Smooth muscle cell (in vitro differentiated cells): Measurements from ENCODE around the gene MYO5B. TPM values are rescaled to one million over a fixed set of nuclear protein-coding genes. Genes with fewer than 3 reads are reported as not detected.

ENCODE experiments used
- DNase-seq: peaks from one replicate; lab custom pipeline; 2025; ENCODE audit not compliant: unreplicated experiment; lab: John Stamatoyannopoulos, UW
- H2AFZ ChIP-seq: fragments of 200-600 bp; sonication (generic); 2 replicates; pipeline ENCODE4 v1.6.0; 2016; ENCODE audit warnings: antibody characterized with exemption, low read depth, mild to moderate bottlenecking
- H3F3A ChIP-seq: fragments of 200-600 bp; sonication (generic); 2 replicates; pipeline ENCODE4 v1.6.0; 2017; ENCODE audit warnings: antibody characterized with exemption, low read depth
- H3K27ac ChIP-seq: fragments of 200-600 bp; sonication (generic); 2 replicates; pipeline ENCODE4 v1.5.1; 2016; ENCODE audit warnings: low read depth, mild to moderate bottlenecking
- H3K27me3 ChIP-seq: fragments of 200-600 bp; sonication (generic); 2 replicates; pipeline ENCODE4 v1.6.1; 2016; ENCODE audit warnings: low read depth, mild to moderate bottlenecking
- H3K36me3 ChIP-seq: fragments of 200-600 bp; sonication (generic); 2 replicates; pipeline ENCODE4 v1.5.1; 2016; ENCODE audit warnings: low read depth
- H3K4me1 ChIP-seq: fragments of 200-600 bp; sonication (generic); 2 replicates; pipeline ENCODE4 v1.5.1; 2016; ENCODE audit warnings: low read depth
- H3K4me2 ChIP-seq: fragments of 200-600 bp; sonication (generic); 2 replicates; pipeline ENCODE4 v1.6.0; 2016; ENCODE audit warnings: mild to moderate bottlenecking
- H3K4me3 ChIP-seq: fragments of 200-600 bp; sonication (generic); 2 replicates; pipeline ENCODE4 v1.5.1; 2016; ENCODE audit warnings: mild to moderate bottlenecking
- H3K79me2 ChIP-seq: fragments of 200-600 bp; sonication (generic); 2 replicates; pipeline ENCODE4 v1.6.0; 2016; ENCODE audit warnings: low read depth, mild to moderate bottlenecking
- H3K9ac ChIP-seq: fragments of 200-600 bp; sonication (generic); 2 replicates; pipeline ENCODE4 v1.6.0; 2016; ENCODE audit warnings: low read depth
- H3K9me3 ChIP-seq: fragments of 200-600 bp; sonication (generic); replicated peaks from 2 replicates; pipeline ENCODE4 v1.5.1; 2016; ENCODE audit warnings: low read depth
- H4K20me1 ChIP-seq: fragments of 200-600 bp; sonication (generic); 2 replicates; pipeline ENCODE4 v1.6.0; 2016; ENCODE audit warnings: low read depth
- WGBS: methylation state at CpG from one replicate; pipeline ENCODE4 v1.1.7; 2016; ENCODE audit warnings: low lambda C conversion rate; 5-methylcytosine and 5-hydroxymethylcytosine counted together
- polyA plus RNA-seq: library from polyadenylated mRNA; unstranded; fragments of >200 nt; fragmentation: Nextera tagmentation; extraction: Ambion mirVana; gene quantifications from 2 replicates; pipeline ENCODE4 v1.2.1, GENCODE V29; 2016
- total RNA-seq: library from RNA; depleted of rRNA; stranded (reverse); fragments of >200 nt; gene quantifications from 2 replicates; pipeline ENCODE4 v1.2.3, GENCODE V29; 2014
- TF ChIP-seq, protein P1 (sequence below): fragments of 200-600 bp; sonication (generic); IDR thresholded peaks from 2 replicates; pipeline ENCODE4 v1.5.1; 2017; ENCODE audit warnings: borderline replicate concordance, mild to moderate bottlenecking, antibody characterized with exemption; ENCODE audit not compliant: insufficient read depth, poor library complexity, severe bottlenecking

The MYO5B gene
- total and polyA plus RNA-seq, 2 experiments from 2014 or later: 1.7 to 25.3 TPM

DNA sequence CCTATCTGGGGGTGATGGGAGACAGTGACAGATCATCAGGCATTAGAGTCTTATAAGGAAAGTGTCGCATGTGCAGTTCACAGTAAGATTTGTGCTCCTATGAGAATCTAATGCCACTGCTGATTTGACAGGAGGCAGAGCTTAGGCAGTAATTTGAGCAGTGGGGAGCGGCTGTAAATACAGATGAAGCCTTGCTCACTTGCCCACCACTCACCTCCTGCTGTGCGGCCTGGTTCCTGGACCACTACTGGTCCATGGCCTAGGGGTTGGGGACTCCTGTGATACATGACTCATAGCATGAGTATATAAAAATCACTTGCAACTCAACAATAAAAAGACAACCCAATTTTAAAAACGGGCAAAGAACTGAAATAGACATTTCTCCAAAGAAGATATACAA is 310.5 kb downstream of the MYO5B start:
- DNase-seq: no peak
- no peaks in the 10 kb centered on the region for H3F3A ChIP-seq
- H3K4me3 ChIP-seq: no peak overlapping the region
- H3K9me3 ChIP-seq: no peaks in the 10 kb centered on the region
- no peak overlapping the region for H3K9ac ChIP-seq
- H4K20me1 ChIP-seq: no peaks in the 10 kb centered on the region
- no peaks in the 10 kb centered on the region for H3K36me3 ChIP-seq
- TF ChIP-seq, protein P1, sequence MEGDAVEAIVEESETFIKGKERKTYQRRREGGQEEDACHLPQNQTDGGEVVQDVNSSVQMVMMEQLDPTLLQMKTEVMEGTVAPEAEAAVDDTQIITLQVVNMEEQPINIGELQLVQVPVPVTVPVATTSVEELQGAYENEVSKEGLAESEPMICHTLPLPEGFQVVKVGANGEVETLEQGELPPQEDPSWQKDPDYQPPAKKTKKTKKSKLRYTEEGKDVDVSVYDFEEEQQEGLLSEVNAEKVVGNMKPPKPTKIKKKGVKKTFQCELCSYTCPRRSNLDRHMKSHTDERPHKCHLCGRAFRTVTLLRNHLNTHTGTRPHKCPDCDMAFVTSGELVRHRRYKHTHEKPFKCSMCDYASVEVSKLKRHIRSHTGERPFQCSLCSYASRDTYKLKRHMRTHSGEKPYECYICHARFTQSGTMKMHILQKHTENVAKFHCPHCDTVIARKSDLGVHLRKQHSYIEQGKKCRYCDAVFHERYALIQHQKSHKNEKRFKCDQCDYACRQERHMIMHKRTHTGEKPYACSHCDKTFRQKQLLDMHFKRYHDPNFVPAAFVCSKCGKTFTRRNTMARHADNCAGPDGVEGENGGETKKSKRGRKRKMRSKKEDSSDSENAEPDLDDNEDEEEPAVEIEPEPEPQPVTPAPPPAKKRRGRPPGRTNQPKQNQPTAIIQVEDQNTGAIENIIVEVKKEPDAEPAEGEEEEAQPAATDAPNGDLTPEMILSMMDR: no peak
- 87% methylated on average over 4 of the region's 4 CpGs for WGBS
- H3K4me2 ChIP-seq: no peak overlapping the region
- H3K4me1 ChIP-seq: no peaks in the 10 kb centered on the region
- H3K27me3 ChIP-seq: no peaks in the 10 kb centered on the region
- H3K27ac ChIP-seq: no peak overlapping the region
- no peak overlapping the region for H2AFZ ChIP-seq
- no peaks in the 10 kb centered on the region for H3K79me2 ChIP-seq

DNA sequence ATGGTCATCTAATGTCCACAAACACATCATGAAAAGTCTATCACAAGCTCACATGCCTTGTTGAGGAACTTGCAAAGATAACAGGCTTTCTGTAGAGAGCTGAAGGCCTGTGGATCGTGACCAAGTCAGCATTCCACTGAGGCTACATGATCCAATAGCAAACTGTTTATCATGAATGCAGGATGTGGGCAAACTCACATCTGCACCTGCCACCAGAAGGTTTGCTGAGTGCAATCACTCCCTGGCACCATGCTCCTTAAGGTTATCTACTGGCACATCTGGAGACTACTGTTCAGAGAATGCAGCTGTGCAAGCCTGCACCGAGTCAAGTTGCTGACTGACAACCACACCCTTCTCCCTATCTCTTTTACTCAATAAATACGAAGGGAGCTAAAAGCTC is 314.3 kb downstream of the MYO5B start:
- no peak for DNase-seq
- Histone ChIP-seq H2AFZ (no peak overlapping the region), H3K27ac (no peak overlapping the region), H3K79me2 (no peaks in the 10 kb centered on the region), H3K27me3 (no peaks in the 10 kb centered on the region), H3F3A (no peaks in the 10 kb centered on the region), H3K9ac (no peak overlapping the region), H3K4me1 (peaks cover 3% of the 10 kb centered on the region), H3K9me3 (no peaks in the 10 kb centered on the region), H3K4me3 (no peak overlapping the region), H4K20me1 (no peaks in the 10 kb centered on the region), H3K4me2 (no peak overlapping the region), H3K36me3 (no peaks in the 10 kb centered on the region)
- WGBS: 50% methylated on average over 3 of the region's 3 CpGs
- TF ChIP-seq, protein P1: no peak

DNA sequence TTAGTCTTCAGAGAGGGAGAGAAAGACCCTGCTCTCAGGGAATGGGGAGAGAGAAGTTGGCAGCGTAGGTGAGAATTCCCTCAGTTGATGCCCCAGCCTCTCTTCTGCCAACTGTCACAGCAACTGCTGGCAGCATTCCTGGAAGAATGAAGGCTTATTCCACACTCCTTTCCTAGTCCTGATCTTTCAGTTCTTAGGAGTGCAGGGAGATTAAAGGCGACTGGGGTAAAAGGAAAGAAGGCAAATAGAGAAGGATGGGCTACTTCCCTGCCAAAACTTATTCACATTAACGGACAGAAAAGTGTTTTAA is 315.7 kb downstream of the MYO5B start:
- WGBS: 65% methylated on average over 3 of the region's 3 CpGs
- H4K20me1 ChIP-seq: no peaks in the 10 kb centered on the region
- H3K79me2 ChIP-seq: no peaks in the 10 kb centered on the region
- no peak for DNase-seq
- TF ChIP-seq, protein P1: no peak
- H3K4me2 ChIP-seq: no peak overlapping the region
- no peaks in the 10 kb centered on the region for H3K36me3 ChIP-seq
- H3K4me1 ChIP-seq: peaks cover 3% of the 10 kb centered on the region
- no peak overlapping the region for H2AFZ ChIP-seq
- no peaks in the 10 kb centered on the region for H3F3A ChIP-seq
- H3K27me3 ChIP-seq: no peaks in the 10 kb centered on the region
- H3K4me3 ChIP-seq: no peak overlapping the region
- H3K27ac ChIP-seq: no peak overlapping the region
- H3K9ac ChIP-seq: no peak overlapping the region
- H3K9me3 ChIP-seq: no peaks in the 10 kb centered on the region

DNA sequence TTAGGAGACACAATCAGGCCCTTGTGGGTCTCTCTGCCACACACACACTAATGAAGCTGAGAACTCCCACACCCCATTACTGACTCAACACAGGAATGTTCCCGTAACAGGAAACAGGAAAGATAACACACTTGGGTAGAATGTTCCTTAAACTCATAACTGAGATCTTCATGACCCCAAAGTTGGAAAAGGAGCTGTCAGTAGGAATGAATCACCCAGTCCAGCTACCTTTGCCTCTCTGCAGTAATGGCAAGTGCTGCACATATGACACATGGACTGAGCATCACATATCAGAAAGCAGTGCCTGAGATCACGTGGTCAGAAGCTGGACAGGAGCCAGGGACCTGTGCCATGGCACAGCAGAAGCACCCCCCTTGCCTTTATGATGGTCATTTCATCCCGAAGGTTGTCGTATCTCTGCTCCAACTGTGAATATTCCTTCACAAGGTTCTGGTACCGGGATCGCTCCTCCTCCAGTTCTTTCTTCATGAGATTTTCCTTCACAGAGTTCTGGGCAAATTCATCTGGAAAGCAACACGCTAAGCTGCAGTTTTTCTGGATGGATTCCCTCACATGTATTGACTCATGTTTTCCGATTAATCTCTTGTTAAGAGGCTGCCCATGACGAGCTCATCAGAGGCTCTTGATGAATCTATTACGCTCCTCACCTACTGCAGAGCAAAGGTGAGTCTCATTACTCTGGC is 316.2 kb downstream of the MYO5B start:
- DNase-seq: no peak

More for the DNA sequence above, 316.2 kb downstream of the MYO5B start:
- H2AFZ ChIP-seq: no peak overlapping the region
- H3K36me3 ChIP-seq: no peaks in the 10 kb centered on the region
- H3K9me3 ChIP-seq: no peaks in the 10 kb centered on the region
- H3K79me2 ChIP-seq: no peaks in the 10 kb centered on the region
- no peaks in the 10 kb centered on the region for H3K27me3 ChIP-seq
- H3K4me2 ChIP-seq: no peak overlapping the region
- H3K4me1 ChIP-seq: peaks cover 3% of the 10 kb centered on the region
- no peak overlapping the region for H3K4me3 ChIP-seq
- TF ChIP-seq, protein P1: no peak
- no peaks in the 10 kb centered on the region for H3F3A ChIP-seq
- H3K27ac ChIP-seq: no peak overlapping the region
- no peaks in the 10 kb centered on the region for H4K20me1 ChIP-seq
- H3K9ac ChIP-seq: no peak overlapping the region
- 86% methylated on average over 10 of the region's 10 CpGs for WGBS
